ENCODE data around the gene PRPF40A.

The PRPF40A gene

GRCh38 chr2:152650768-152651371 is 66.4 kb downstream of the PRPF40A start:
- ChIA-PET POLR2A (ENCODE audit: low non-redundant PET) (no interaction called here), CTCF (no interaction called here)
- TF ChIP-seq CTCF (conservative IDR thresholded peaks at IDR 0.05; ENCODE audit: low read depth) = no peak

GRCh38 chr2:152649997-152650396 is 67.3 kb downstream of the PRPF40A start:
- POLR2A ChIA-PET (ENCODE audit: low non-redundant PET) = no interaction called here
- TF ChIP-seq CTCF (conservative IDR thresholded peaks at IDR 0.05; ENCODE audit: low read depth) = no peak
- H3K27ac ChIP-seq = no peak overlapping the region
- CTCF ChIA-PET = no interaction called here
- DNase-seq (ENCODE audit: low spot score) = no peak

More at GRCh38 chr2:152650768-152651371, 66.4 kb downstream of the PRPF40A start:
- no peak overlapping the region for H3K27ac ChIP-seq
- DNase-seq (ENCODE audit: low spot score) = no peak

- H3K27ac ChIP-seq = no peak overlapping the region
- ChIA-PET CTCF (interaction anchor here (0.7 to 1.1 kb wide), 3 partner anchors 13 to 179 kb away, joined by 3 to 7 read pairs (median 3); no protein-coding TSS in a partner anchor), POLR2A (ENCODE audit: low non-redundant PET) (no interaction called here)
- no peak for DNase-seq (ENCODE audit: low spot score)
- TF ChIP-seq CTCF (conservative IDR thresholded peaks at IDR 0.05; ENCODE audit: low read depth) = peak; percentile 31; the same call in 1 of the 2 replicates
These were observed 68.9 kb downstream of the PRPF40A start for GRCh38 chr2:152648336-152648735.

- TF ChIP-seq CTCF (conservative IDR thresholded peaks at IDR 0.05; ENCODE audit: low read depth) = no peak
- no peak overlapping the region for H3K27ac ChIP-seq
- ChIA-PET POLR2A (ENCODE audit: low non-redundant PET) (no interaction called here), CTCF (interaction anchor here (0.7 to 0.9 kb wide), 2 partner anchors 10 to 12 kb away, joined by 3 to 6 read pairs; no protein-coding TSS in a partner anchor)
- DNase-seq (ENCODE audit: low spot score) = no peak
These were observed 69.7 kb downstream of the PRPF40A start for GRCh38 chr2:152647552-152647951.

- ChIA-PET CTCF (interaction anchor here (0.7 to 0.9 kb wide), 2 partner anchors 11 kb away, joined by 3 to 6 read pairs; no protein-coding TSS in a partner anchor), POLR2A (ENCODE audit: low non-redundant PET) (no interaction called here)
- no peak overlapping the region for H3K27ac ChIP-seq
- TF ChIP-seq CTCF (conservative IDR thresholded peaks at IDR 0.05; ENCODE audit: low read depth) = no peak
- DNase-seq (ENCODE audit: low spot score) = peak; percentile 86
These were observed 70.5 kb downstream of the PRPF40A start for GRCh38 chr2:152646775-152647174.

- ChIA-PET CTCF (no interaction called here), POLR2A (ENCODE audit: low non-redundant PET) (no interaction called here)
- DNase-seq (ENCODE audit: low spot score) = no peak
- H3K27ac ChIP-seq = peak overlapping the region; percentile 51
- TF ChIP-seq CTCF (conservative IDR thresholded peaks at IDR 0.05; ENCODE audit: low read depth) = no peak
These were observed 71.0 kb downstream of the PRPF40A start for GRCh38 chr2:152646264-152646663.
